K562 (cell line): ENCODE results near the gene METAP1D. TPM values are rescaled to one million over a fixed set of nuclear protein-coding genes. Genes with fewer than 3 reads are reported as not detected.

Experiments used
- ATAC-seq: fragments of 200-7000 bp; cut with Tn5 transposase; 3 replicates; pipeline ENCODE4 v1.9.1; 2020; ENCODE audit warnings: moderate library complexity
- BruUV-seq: library from RNA; stranded (reverse); fragments of 400-500 nt; replicated peaks from 2 replicates; lab custom pipeline; 2021; lab: Mats Ljungman, UMichigan
- CTCF ChIA-PET: fragments of 300-600 bp; formaldehyde crosslinking; extraction: SDS; loops from one replicate; lab custom pipeline; 2021; ENCODE audit warnings: low intra/inter-chr PET ratio; lab: Yijun Ruan, JAX
- POLR2A ChIA-PET: fragments of 300-600, 350-650 bp; sonication (Branson Sonifier 250); formaldehyde crosslinking; extraction: SDS; loops from one replicate; lab custom pipeline; 2021; ENCODE audit warnings: antibody characterized with exemption, inconsistent platforms; lab: Yijun Ruan, JAX
- DNase-seq, 4 experiments: peaks; one replicate each; pipeline versions ENCODE4 v3.0.0 to v3.0.0-alpha.2; 2011 to 2018; ENCODE audit warnings: low spot score in 3 of 4, mixed read lengths in 3 of 4; ENCODE audit errors: extremely low read depth in 1 of 4
- FAIRE-seq: peaks from 2 replicates; lab custom pipeline; 2011; peaks lifted over from hg19 to GRCh38; lab: Jason Lieb, UNC
- H2AFZ ChIP-seq: 2 replicates; pipeline ENCODE4 v1.6.0; 2011; ENCODE audit warnings: low read depth, low read length, control low read depth, inconsistent platforms
- H3K27ac ChIP-seq: fragments of 200-600 bp; 3 replicates; pipeline ENCODE4 v1.8.0; 2011; ENCODE audit warnings: low read depth, mild to moderate bottlenecking, control low read depth, inconsistent platforms, low read length, moderate library complexity, mixed read lengths; ENCODE audit errors: extremely low read depth
- H3K27me3 ChIP-seq, 2 experiments: fragments of 300-600 bp in 1 of 2; 2 replicates in 1 of 2; 3 replicates in 1 of 2; pipeline versions ENCODE4 v1.6.0 to v1.8.0; 2011; ENCODE audit warnings: inconsistent platforms in 2 of 2, low read length in 2 of 2, mild to moderate bottlenecking in 1 of 2, mixed read lengths in 1 of 2, moderate library complexity in 1 of 2; ENCODE audit not compliant: control insufficient read depth in 2 of 2, insufficient read depth in 2 of 2
- H3K36me3 ChIP-seq: fragments of 300-600 bp; 3 replicates; pipeline ENCODE4 v1.8.0; 2011; ENCODE audit warnings: mild to moderate bottlenecking, low read length, inconsistent platforms; ENCODE audit not compliant: control insufficient read depth, insufficient read depth
- H3K4me1 ChIP-seq, 2 experiments: fragments of 200-600 bp in 1 of 2; replicated peaks in 1 of 2; 2 replicates in 1 of 2; 3 replicates in 1 of 2; pipeline versions ENCODE4 v1.5.1 to v1.8.0; 2011; ENCODE audit warnings: inconsistent platforms in 2 of 2, low read length in 2 of 2, mild to moderate bottlenecking in 1 of 2, mixed read lengths in 1 of 2, moderate library complexity in 1 of 2; ENCODE audit not compliant: control insufficient read depth in 2 of 2, insufficient read depth in 2 of 2
- H3K4me2 ChIP-seq: 2 replicates; pipeline ENCODE4 v1.6.1; 2011; ENCODE audit warnings: low read length, control low read depth, inconsistent platforms, mixed read lengths; ENCODE audit not compliant: insufficient read depth
- H3K4me3 ChIP-seq: fragments of 200-600 bp; sonication (generic), shearing (Covaris generic); 2 replicates; pipeline ENCODE4 v1.5.1; 2016; ENCODE audit warnings: control low read depth, inconsistent platforms
- H3K79me2 ChIP-seq: fragments of 200-600 bp; 3 replicates; pipeline ENCODE4 v1.8.0; 2011; ENCODE audit warnings: low read length, inconsistent platforms; ENCODE audit not compliant: control insufficient read depth, insufficient read depth
- H3K9ac ChIP-seq, 2 experiments: 2 replicates each; pipeline versions ENCODE4 v1.6.0 to v1.6.1; 2011; ENCODE audit warnings: low read depth in 2 of 2, low read length in 2 of 2, control low read depth in 1 of 2, inconsistent platforms in 1 of 2, mild to moderate bottlenecking in 1 of 2, mixed read lengths in 1 of 2; ENCODE audit not compliant: insufficient read depth in 1 of 2
- H3K9me1 ChIP-seq: one replicate; pipeline ENCODE4 v1.6.0; 2011; ENCODE audit warnings: inconsistent platforms, mild to moderate bottlenecking, low read length, moderate library complexity; ENCODE audit not compliant: control insufficient read depth, insufficient read depth
- H3K9me3 ChIP-seq: replicated peaks from 2 replicates; pipeline ENCODE4 v1.5.1; 2011; ENCODE audit warnings: low read depth, low read length, inconsistent platforms; ENCODE audit not compliant: control insufficient read depth, insufficient read depth
- H4K20me1 ChIP-seq: replicated peaks from 2 replicates; pipeline ENCODE4 v1.6.1; 2011; ENCODE audit warnings: low read length, inconsistent platforms, mixed read lengths; ENCODE audit not compliant: control insufficient read depth, insufficient read depth
- CEBPG ChIP-seq, 3 experiments: fragments of 200-800 bp in 1 of 3; sonication (Bioruptor generic) in 1 of 3; sonication (generic) in 1 of 3; formaldehyde crosslinking in 1 of 3; IDR thresholded peaks in 2 of 3; conservative IDR thresholded peaks in 1 of 3; 2 replicates each; pipeline versions ENCODE4 v1.6.1 to v1.8.0; 2016 to 2022; ENCODE audit warnings: missing compliant biosample characterization in 2 of 3, missing genetic modification characterization in 2 of 3, mild to moderate bottlenecking in 1 of 3, missing genetic modification reagents in 1 of 3
- GABPB1 ChIP-seq: sonication (generic); formaldehyde crosslinking; IDR thresholded peaks from 2 replicates; pipeline ENCODE4 v1.8.0; 2022; ENCODE audit warnings: mild to moderate bottlenecking, missing genetic modification reagents
- KAT8 ChIP-seq: fragments of 450-650 bp; IDR thresholded peaks from 2 replicates; pipeline ENCODE4 v1.6.1; 2016; ENCODE audit warnings: low read depth, mild to moderate bottlenecking
- MEIS2 ChIP-seq: fragments of 450-650 bp; IDR thresholded peaks from 2 replicates; pipeline ENCODE4 v1.6.1; 2014; ENCODE audit warnings: mild to moderate bottlenecking; ENCODE audit not compliant: partially characterized antibody
- MIER1 ChIP-seq: fragments of 450-650 bp; IDR thresholded peaks from 2 replicates; pipeline ENCODE4 v1.6.1; 2016; ENCODE audit warnings: antibody characterized with exemption, mild to moderate bottlenecking, low read depth
- MTA3 ChIP-seq: fragments of 450-650 bp; formaldehyde crosslinking; IDR thresholded peaks from 2 replicates; pipeline ENCODE4 v1.6.1; 2017; ENCODE audit warnings: mild to moderate bottlenecking, borderline replicate concordance
- PBX2 ChIP-seq, 2 experiments: IDR thresholded peaks in 1 of 2; conservative IDR thresholded peaks in 1 of 2; 2 replicates each; pipeline ENCODE4 v1.6.1; 2016; ENCODE audit warnings: low read depth in 2 of 2, mild to moderate bottlenecking in 1 of 2, missing compliant biosample characterization in 1 of 2, missing genetic modification characterization in 1 of 2, moderate library complexity in 1 of 2
- RBM17 ChIP-seq: fragments of 200-400 bp; formaldehyde crosslinking; IDR thresholded peaks from 2 replicates; pipeline ENCODE4 v1.6.1; 2017; ENCODE audit warnings: low read depth, mild to moderate bottlenecking, low read length, borderline replicate concordance
- SMAD3 ChIP-seq: fragments of 450-650 bp; formaldehyde crosslinking; conservative IDR thresholded peaks from 2 replicates; pipeline ENCODE4 v1.4.0; 2020; ENCODE audit warnings: mild to moderate bottlenecking
- STAT5B ChIP-seq: fragments of 250-450 bp; sonication (Bioruptor Pico); IDR thresholded peaks from 2 replicates; pipeline ENCODE4 v1.8.0; 2021; ENCODE audit warnings: mild to moderate bottlenecking, inconsistent platforms
- TCF7 ChIP-seq: sonication (generic); IDR thresholded peaks from 2 replicates; pipeline ENCODE4 v1.6.1; 2016; ENCODE audit warnings: antibody characterized with exemption, borderline replicate concordance
- TGIF2 ChIP-seq: sonication (generic); formaldehyde crosslinking; IDR thresholded peaks from 2 replicates; pipeline ENCODE4 v1.8.1; 2022; ENCODE audit warnings: mild to moderate bottlenecking, missing genetic modification reagents, moderate library complexity
- ZNF274 ChIP-seq: IDR thresholded peaks from 2 replicates; pipeline ENCODE4 v1.6.1; 2011; ENCODE audit warnings: low read depth, mild to moderate bottlenecking, low read length, moderate library complexity, borderline replicate concordance
- ZNF444 ChIP-seq: fragments of 250-450 bp; sonication (Bioruptor Pico); IDR thresholded peaks from 2 replicates; pipeline ENCODE4 v1.4.0; 2020; ENCODE audit warnings: mild to moderate bottlenecking, moderate library complexity
- WGBS: fragments of 100-300 bp; shearing (Covaris generic); methylation state at CpG from one replicate; pipeline ENCODE4 v1.1.6; 2016; ENCODE audit warnings: low coverage, mixed read lengths; ENCODE audit not compliant: insufficient coverage; ENCODE audit errors: missing lambda C conversion rate; 5-methylcytosine and 5-hydroxymethylcytosine counted together
- in situ Hi-C: fragments of 300-500 bp; cut with MboI; formaldehyde crosslinking; loops from 4 replicates; pipeline ENCODE4 v1.15.0; 2018; ENCODE audit warnings: inconsistent platforms, mixed read lengths
- intact Hi-C: fragments of 100-400 bp; cut with micrococcal nuclease; formaldehyde crosslinking; loops from 2 replicates; pipeline ENCODE4 v1.14.2; 2022
- polyA plus RNA-seq, 8 experiments: library from polyadenylated mRNA; depleted of rRNA in 4 of 8; stranded (reverse) in 5 of 8; unstranded in 3 of 8; fragments of >200 nt; fragmentation: Nextera tagmentation in 2 of 8; fragmentation: Illumina TruSeq in 1 of 8; extraction: Ambion mirVana in 2 of 8; extraction: Trizol in 1 of 8; gene quantifications; 2 replicates each; pipeline versions ENCODE4 v1.2.1 to v1.2.3, GENCODE V29; 2011 to 2014; ENCODE audit warnings: inconsistent platforms in 1 of 8, missing spikeins in 1 of 8
- total RNA-seq, 7 experiments: library from RNA; depleted of rRNA in 6 of 7; stranded (reverse); fragments of >200 nt in 6 of 7; fragmentation: Illumina TruSeq in 2 of 7; extraction: Trizol in 2 of 7; gene quantifications; 2 replicates each; pipeline versions ENCODE4 v1.2.1 to v1.2.3, GENCODE V29; 2011 to 2021; ENCODE audit warnings: low replicate concordance in 1 of 7
- TF ChIP-seq, protein P1 (sequence below): fragments of 450-650 bp; IDR thresholded peaks from 2 replicates; pipeline ENCODE4 v1.6.1; 2016
- TF ChIP-seq, protein P2 (sequence below), 2 experiments: fragments of 250-450 bp in 1 of 2; fragments of 450-650 bp in 1 of 2; sonication (Bioruptor Pico) in 1 of 2; IDR thresholded peaks; 2 replicates each; pipeline versions ENCODE4 v1.6.1 to v1.8.0; 2016 to 2021; ENCODE audit warnings: mild to moderate bottlenecking in 2 of 2, moderate library complexity in 2 of 2, missing compliant biosample characterization in 1 of 2, missing genetic modification characterization in 1 of 2

METAP1D gene
- total and polyA plus RNA-seq, 9 of the 15 experiments (the other 6 are each of a cell fraction or from before 2014, with no cell fraction given) = 8.0 to 23.4 (median 15.7) TPM

- peaks cover 11% of the 10 kb centered on the region; the same call in 2 of the 3 replicates for H3K79me2 ChIP-seq
- intact Hi-C loops = no loop called here
- H3K4me1 ChIP-seq = peaks cover 3 to 25% of the 10 kb centered on the region in 2 experiments; a peak in 4 of 5 replicates
- DNase-seq (no peak), ATAC-seq (no peak), FAIRE-seq (no peak)
- no peak overlapping the region for H3K9ac ChIP-seq
- no peak overlapping the region for H3K4me3 ChIP-seq
- no peaks in the 10 kb centered on the region for H4K20me1 ChIP-seq
- no peak overlapping the region for H3K27ac ChIP-seq
- ChIA-PET CTCF (no interaction called here), POLR2A (interaction anchor here (2.3 kb wide), 1 partner anchor 15 kb away, joined by 6 read pairs; no protein-coding TSS in a partner anchor)
- 84% methylated on average over 1 of the region's 1 CpG for WGBS
- no peak overlapping the region for H2AFZ ChIP-seq
- no peaks in the 10 kb centered on the region for H3K9me3 ChIP-seq
- TF ChIP-seq ZNF274 = no peak
- no peak for TF ChIP-seq ZNF444 (CRISPR knock-in tag)
- no peak for TF ChIP-seq TCF7
- no peak for TF ChIP-seq GABPB1
- TF ChIP-seq CEBPG (CRISPR knock-in tag; IDR thresholded peaks at IDR 0.05) = no peak
- TF ChIP-seq CEBPG (tag; conservative IDR thresholded peaks at IDR 0.05 in 1 of 2, IDR thresholded peaks at IDR 0.05 in 1 of 2) = no peak
- no peak for TF ChIP-seq KAT8
- TF ChIP-seq SMAD3 (CRISPR knock-in tag) = no peak
- TF ChIP-seq MIER1 = no peak
- no peak for TF ChIP-seq STAT5B (CRISPR knock-in tag)
- no peak for TF ChIP-seq TGIF2
- no peak for TF ChIP-seq MTA3
- no peak for TF ChIP-seq PBX2 (CRISPR knock-in tag; IDR thresholded peaks at IDR 0.05; ENCODE audit: low read depth)
- 0 out of 2 replicates have a peak, but pooled peaks have one; percentile 16 for TF ChIP-seq PBX2 (tag; conservative IDR thresholded peaks at IDR 0.05; ENCODE audit: low read depth)
- no peak for TF ChIP-seq RBM17
- TF ChIP-seq MEIS2 = peak; percentile 13
- TF ChIP-seq, protein P1, sequence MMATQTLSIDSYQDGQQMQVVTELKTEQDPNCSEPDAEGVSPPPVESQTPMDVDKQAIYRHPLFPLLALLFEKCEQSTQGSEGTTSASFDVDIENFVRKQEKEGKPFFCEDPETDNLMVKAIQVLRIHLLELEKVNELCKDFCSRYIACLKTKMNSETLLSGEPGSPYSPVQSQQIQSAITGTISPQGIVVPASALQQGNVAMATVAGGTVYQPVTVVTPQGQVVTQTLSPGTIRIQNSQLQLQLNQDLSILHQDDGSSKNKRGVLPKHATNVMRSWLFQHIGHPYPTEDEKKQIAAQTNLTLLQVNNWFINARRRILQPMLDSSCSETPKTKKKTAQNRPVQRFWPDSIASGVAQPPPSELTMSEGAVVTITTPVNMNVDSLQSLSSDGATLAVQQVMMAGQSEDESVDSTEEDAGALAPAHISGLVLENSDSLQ = peak; percentile 67
- TF ChIP-seq, protein P2, sequence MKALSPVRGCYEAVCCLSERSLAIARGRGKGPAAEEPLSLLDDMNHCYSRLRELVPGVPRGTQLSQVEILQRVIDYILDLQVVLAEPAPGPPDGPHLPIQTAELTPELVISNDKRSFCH (CRISPR knock-in tag; IDR thresholded peaks at IDR 0.05) = 0 out of 2 replicates have a peak, but pooled peaks have one; percentile 23
- TF ChIP-seq, protein P2 (tag; IDR thresholded peaks at IDR 0.05) = no peak
- no peaks in the 10 kb centered on the region for H3K9me1 ChIP-seq
- H3K36me3 ChIP-seq = no peaks in the 10 kb centered on the region
- no peaks in the 10 kb centered on the region for H3K27me3 ChIP-seq
- in situ Hi-C loops = no loop called here
- H3K4me2 ChIP-seq = no peak overlapping the region
- BruUV-seq = no TSS peak
These were observed 53.7 kb downstream of the METAP1D start for GRCh38 chr2:172053486-172053885.
